Thoracic aorta (tissue), 2 donors: ENCODE measurements around the gene FGFR2. TPM values are rescaled to one million over a fixed set of nuclear protein-coding genes. Genes with fewer than 3 reads are reported as not detected.

ENCODE experiments used
- ATAC-seq: fragments of 150-250 bp; one replicate; pipeline ENCODE4 v1.8.0; 2017; ENCODE audit warnings: low read depth; ENCODE audit not compliant: insufficient number of reproducible peaks, low FRiP score
- DNase-seq: peaks from one replicate; pipeline ENCODE4 v3.0.0-alpha.2; 2020; ENCODE audit warnings: low spot score
- H3K27ac ChIP-seq, 2 donors: fragments of 200-600 bp; sonication (generic); 1 replicate in 1 of 2; 2 replicates in 1 of 2; pipeline ENCODE4 v1.5.1; 2016; ENCODE audit warnings: mild to moderate bottlenecking in 2 of 2, moderate library complexity in 2 of 2
- H3K27me3 ChIP-seq: fragments of 200-600 bp; sonication (generic); replicated peaks from 2 replicates; pipeline ENCODE4 v1.6.0; 2016; ENCODE audit warnings: mild to moderate bottlenecking; ENCODE audit not compliant: insufficient read depth
- H3K36me3 ChIP-seq: fragments of 200-600 bp; sonication (generic); one replicate; pipeline ENCODE4 v1.5.1; 2016
- H3K4me1 ChIP-seq, 2 donors: fragments of 200-600 bp; sonication (generic); 1 replicate in 1 of 2; 2 replicates in 1 of 2; pipeline versions ENCODE4 v1.5.1 to v1.6.0; 2016; ENCODE audit warnings: low read depth in 2 of 2, mild to moderate bottlenecking in 1 of 2; ENCODE audit not compliant: control insufficient read depth in 1 of 2
- H3K4me3 ChIP-seq: fragments of 200-600 bp; sonication (generic); 2 replicates; pipeline ENCODE4 v1.5.1; 2016; ENCODE audit warnings: mild to moderate bottlenecking
- H3K9me3 ChIP-seq: fragments of 200-600 bp; sonication (generic); 2 replicates; pipeline ENCODE4 v1.5.1; 2016
- total RNA-seq, 2 donors: library from RNA; depleted of rRNA; stranded (reverse); fragments of >200 nt; gene quantifications; one replicate each; pipeline versions ENCODE4 v1.1.0 to v1.2.3, GENCODE V29; 2016
- TF ChIP-seq, protein P1 (sequence below): fragments of 200-600 bp; sonication (generic); IDR thresholded peaks from one replicate; pipeline ENCODE4 v1.5.1; 2019; ENCODE audit warnings: antibody characterized with exemption

Gene FGFR2
- total RNA-seq, 2 donors from 2014 or later, result 7.2 to 16.2 TPM

- ATAC-seq, result no peak
- no peaks in the 10 kb centered on the region for H3K9me3 ChIP-seq
Observed at GRCh38 chr10:121526801-121527221, 71.4 kb downstream of the FGFR2 start.

GRCh38 chr10:121526135-121526790, 72.0 kb downstream of the FGFR2 start:
- no peak for ATAC-seq
- H3K27ac ChIP-seq, result no peak overlapping the region
- H3K4me3 ChIP-seq, result no peak overlapping the region
- peaks cover 0 to 14% of the 10 kb centered on the region in 2 donors for H3K4me1 ChIP-seq
- TF ChIP-seq, protein P1, sequence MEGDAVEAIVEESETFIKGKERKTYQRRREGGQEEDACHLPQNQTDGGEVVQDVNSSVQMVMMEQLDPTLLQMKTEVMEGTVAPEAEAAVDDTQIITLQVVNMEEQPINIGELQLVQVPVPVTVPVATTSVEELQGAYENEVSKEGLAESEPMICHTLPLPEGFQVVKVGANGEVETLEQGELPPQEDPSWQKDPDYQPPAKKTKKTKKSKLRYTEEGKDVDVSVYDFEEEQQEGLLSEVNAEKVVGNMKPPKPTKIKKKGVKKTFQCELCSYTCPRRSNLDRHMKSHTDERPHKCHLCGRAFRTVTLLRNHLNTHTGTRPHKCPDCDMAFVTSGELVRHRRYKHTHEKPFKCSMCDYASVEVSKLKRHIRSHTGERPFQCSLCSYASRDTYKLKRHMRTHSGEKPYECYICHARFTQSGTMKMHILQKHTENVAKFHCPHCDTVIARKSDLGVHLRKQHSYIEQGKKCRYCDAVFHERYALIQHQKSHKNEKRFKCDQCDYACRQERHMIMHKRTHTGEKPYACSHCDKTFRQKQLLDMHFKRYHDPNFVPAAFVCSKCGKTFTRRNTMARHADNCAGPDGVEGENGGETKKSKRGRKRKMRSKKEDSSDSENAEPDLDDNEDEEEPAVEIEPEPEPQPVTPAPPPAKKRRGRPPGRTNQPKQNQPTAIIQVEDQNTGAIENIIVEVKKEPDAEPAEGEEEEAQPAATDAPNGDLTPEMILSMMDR, result no peak
- no peaks in the 10 kb centered on the region for H3K27me3 ChIP-seq
- no peak for DNase-seq
- H3K36me3 ChIP-seq, result no peaks in the 10 kb centered on the region
- H3K9me3 ChIP-seq, result no peaks in the 10 kb centered on the region

More at GRCh38 chr10:121526801-121527221, 71.4 kb downstream of the FGFR2 start:
- Histone ChIP-seq H3K4me1 (peaks cover 0 to 14% of the 10 kb centered on the region in 2 donors), H3K27ac (no peak overlapping the region), H3K27me3 (no peaks in the 10 kb centered on the region), H3K36me3 (no peaks in the 10 kb centered on the region), H3K4me3 (no peak overlapping the region)
- no peak for DNase-seq
- TF ChIP-seq, protein P1, result no peak

GRCh38 chr10:121525251-121526134, 72.8 kb downstream of the FGFR2 start:
- Histone ChIP-seq H3K4me1 (peaks cover 0 to 14% of the 10 kb centered on the region in 2 donors), H3K27ac (no peak overlapping the region), H3K27me3 (no peaks in the 10 kb centered on the region), H3K9me3 (no peaks in the 10 kb centered on the region), H3K36me3 (no peaks in the 10 kb centered on the region), H3K4me3 (no peak overlapping the region)
- DNase-seq, result no peak
- ATAC-seq, result no peak
- TF ChIP-seq, protein P1, result no peak

- Histone ChIP-seq H3K36me3 (no peaks in the 10 kb centered on the region), H3K4me1 (peaks cover 0 to 14% of the 10 kb centered on the region in 2 donors), H3K27ac (no peak overlapping the region), H3K4me3 (no peak overlapping the region), H3K27me3 (no peaks in the 10 kb centered on the region), H3K9me3 (no peaks in the 10 kb centered on the region)
- TF ChIP-seq, protein P1, result no peak
- DNase-seq (no peak), ATAC-seq (no peak)
Observed at GRCh38 chr10:121524157-121524817, 74.0 kb downstream of the FGFR2 start.

GRCh38 chr10:121522831-121523230, 75.4 kb downstream of the FGFR2 start:
- DNase-seq, result no peak
- TF ChIP-seq, protein P1, result no peak
- H3K36me3 ChIP-seq, result no peaks in the 10 kb centered on the region
- no peak overlapping the region for H3K27ac ChIP-seq
- H3K4me3 ChIP-seq, result no peak overlapping the region
- no peak for ATAC-seq
- H3K9me3 ChIP-seq, result no peaks in the 10 kb centered on the region
- peaks cover 0 to 14% of the 10 kb centered on the region in 2 donors for H3K4me1 ChIP-seq
- no peaks in the 10 kb centered on the region for H3K27me3 ChIP-seq
